ENCODE measurements around the gene PIPOX. TPM values are rescaled to one million over a fixed set of nuclear protein-coding genes. Genes with fewer than 3 reads are reported as not detected.
A peak's percentile ranks its signal among the peaks of the same experiment; 100 is the strongest.

PIPOX gene
- total and polyA plus RNA-seq, 2 of the 13 experiments (the other 11 are each of a cell fraction or from before 2014, with no cell fraction given) = 87.3 to 154 TPM

- Histone ChIP-seq H3K36me3 (replicated peaks in 1 of 2; ENCODE audit: control insufficient read depth in 1 of 2, insufficient read depth in 2 of 2, low read length in 2 of 2) (peaks cover 26 to 55% of the 10 kb centered on the region in 2 experiments), H3K4me1 (ENCODE audit: insufficient read depth, low read length) (no peaks in the 10 kb centered on the region; the same call in 1 of the 2 replicates), H3K79me2 (ENCODE audit: insufficient read depth, low read length) (no peaks in the 10 kb centered on the region), H3K9me3 (ENCODE audit: low read length) (no peaks in the 10 kb centered on the region), H4K20me1 (ENCODE audit: insufficient read depth, low read length) (no peaks in the 10 kb centered on the region), H3K27me3 (ENCODE audit: control insufficient read depth in 1 of 2, insufficient read depth in 2 of 2, low read length in 2 of 2) (no peaks in the 10 kb centered on the region), H3K9ac (ENCODE audit: insufficient read depth, low read depth, low read length) (no peak overlapping the region), H3K4me3 (replicated peaks in 1 of 3; ENCODE audit: insufficient read depth in 1 of 3, low read depth in 2 of 3, low read length in 3 of 3) (no peak overlapping the region), H3K27ac (ENCODE audit: extremely low read length, insufficient read depth, low read length) (no peak overlapping the region), H2AFZ (ENCODE audit: low read length) (no peak overlapping the region), H3K4me2 (ENCODE audit: low read depth, low read length) (no peak overlapping the region)
- intact Hi-C loops (cut with micrococcal nuclease; ENCODE audit: unreplicated experiment) = no loop called here
- no peak for FAIRE-seq
- TF ChIP-seq ZNF740 (CRISPR knock-in tag; IDR thresholded peaks at IDR 0.05) = no peak
- TF ChIP-seq AGO2 (optimal IDR thresholded peaks at IDR 0.05; ENCODE audit: low read depth, low read length) = peak; percentile 80
- DNase-seq (ENCODE audit: low spot score) = no peak
- in situ Hi-C loops (cut with HindIII; ENCODE audit: extremely low pct_ligation_motif_present, low pct_unique_long_range_greater_than_20kb) = no loop called here
- BruUV-seq (replicated peaks) = no TSS peak
- no peak for ATAC-seq
- POLR2A ChIA-PET = no interaction called here
- CTCF ChIA-PET (ENCODE audit: low intra/inter-chr PET ratio, low total read pairs) = no interaction called here
- WGBS (ENCODE audit: low lambda C conversion rate) = 100% methylated on average over 1 of the region's 10 CpGs
Observed at GRCh38 chr17:29054835-29055234, 11.9 kb downstream of the PIPOX start.

GRCh38 chr17:29057361-29057760 lies 14.4 kb downstream of the PIPOX start:
- ATAC-seq = no peak

More at GRCh38 chr17:29057361-29057760, 14.4 kb downstream of the PIPOX start:
- Histone ChIP-seq H3K36me3 (replicated peaks in 1 of 2; ENCODE audit: control insufficient read depth in 1 of 2, insufficient read depth in 2 of 2, low read length in 2 of 2) (peaks cover 19 to 35% of the 10 kb centered on the region in 2 experiments), H3K79me2 (ENCODE audit: insufficient read depth, low read length) (no peaks in the 10 kb centered on the region), H3K27me3 (ENCODE audit: control insufficient read depth in 1 of 2, insufficient read depth in 2 of 2, low read length in 2 of 2) (no peaks in the 10 kb centered on the region), H2AFZ (ENCODE audit: low read length) (no peak overlapping the region), H3K27ac (ENCODE audit: extremely low read length, insufficient read depth, low read length) (no peak overlapping the region), H3K9me3 (ENCODE audit: low read length) (no peaks in the 10 kb centered on the region), H3K4me2 (ENCODE audit: low read depth, low read length) (no peak overlapping the region), H4K20me1 (ENCODE audit: insufficient read depth, low read length) (no peaks in the 10 kb centered on the region), H3K4me1 (ENCODE audit: insufficient read depth, low read length) (no peaks in the 10 kb centered on the region), H3K4me3 (replicated peaks in 1 of 3; ENCODE audit: insufficient read depth in 1 of 3, low read depth in 2 of 3, low read length in 3 of 3) (no peak overlapping the region), H3K9ac (ENCODE audit: insufficient read depth, low read depth, low read length) (no peak overlapping the region)
- BruUV-seq (replicated peaks) = no TSS peak
- ChIA-PET POLR2A (no interaction called here), CTCF (ENCODE audit: low intra/inter-chr PET ratio, low total read pairs) (no interaction called here)
- no peak for DNase-seq (ENCODE audit: low spot score)
- intact Hi-C loops (cut with micrococcal nuclease; ENCODE audit: unreplicated experiment) (no loop called here), in situ Hi-C loops (cut with HindIII; ENCODE audit: extremely low pct_ligation_motif_present, low pct_unique_long_range_greater_than_20kb) (no loop called here)
- TF ChIP-seq RFX3 (CRISPR knock-in tag; IDR thresholded peaks at IDR 0.05) (no peak), ZSCAN22 (CRISPR knock-in tag; IDR thresholded peaks at IDR 0.05) (no peak), SMYD3 (CRISPR knock-in tag; IDR thresholded peaks at IDR 0.05) (no peak), ZNF776 (CRISPR knock-in tag; IDR thresholded peaks at IDR 0.05) (no peak), KMT2B (CRISPR knock-in tag; IDR thresholded peaks at IDR 0.05) (no peak)
- FAIRE-seq = no peak
- 88% methylated on average over 4 of the region's 4 CpGs for WGBS (ENCODE audit: low lambda C conversion rate)
